HCT116 (cell line): Measurements from ENCODE around the gene SRP19. TPM values are rescaled to one million over a fixed set of nuclear protein-coding genes. Genes with fewer than 3 reads are reported as not detected.

Experiments used
- ATAC-seq: fragments of 200-7000 bp; cut with Tn5 transposase; 2 replicates; pipeline ENCODE4 v1.9.1; 2020; ENCODE audit warnings: mild to moderate bottlenecking, moderate library complexity
- BruUV-seq: library from RNA; stranded (reverse); fragments of 400-500 nt; replicated peaks from 2 replicates; lab custom pipeline; 2021; lab: Mats Ljungman, UMichigan
- CTCF ChIA-PET: fragments of 300-600 bp; sonication (Branson Sonifier 250); formaldehyde crosslinking; loops from one replicate; lab custom pipeline; 2021; ENCODE audit warnings: antibody characterized with exemption; lab: Charles Lee
- POLR2A ChIA-PET: fragments of 300-600, 350-600 bp; sonication (Branson Sonifier 250); formaldehyde crosslinking; loops from one replicate; lab custom pipeline; 2021; ENCODE audit warnings: antibody characterized with exemption; lab: Charles Lee
- RAD21 ChIA-PET, 2 experiments: fragments of 300-600 bp; sonication (Branson Sonifier 250); formaldehyde crosslinking; loops; one replicate each; lab custom pipeline; 2023; ENCODE audit warnings: low total read pairs in 2 of 2; ENCODE audit not compliant: uncharacterized antibody in 2 of 2, unreplicated experiment in 2 of 2, low non-redundant PET in 1 of 2; lab: Charles Lee
- DNase-seq: peaks from one replicate; pipeline ENCODE4 v3.0.0-alpha.2; 2010; ENCODE audit warnings: low read depth, low spot score
- H2AFZ ChIP-seq: fragments of 200-600 bp; shearing (Covaris generic), sonication (generic); 2 replicates; pipeline ENCODE4 v1.6.1; 2017; ENCODE audit warnings: low read depth, mixed run types, mixed read lengths, antibody characterized with exemption, low read length; ENCODE audit not compliant: poor library complexity, severe bottlenecking
- H3K27ac ChIP-seq: 2 replicates; pipeline ENCODE4 v1.5.1; 2012; ENCODE audit warnings: low read depth, low read length
- H3K27me3 ChIP-seq: fragments of 200-600 bp; sonication (generic); 2 replicates; pipeline ENCODE4 v1.6.1; 2016; ENCODE audit warnings: mixed run types, low read length, mixed read lengths; ENCODE audit not compliant: insufficient read depth
- H3K36me3 ChIP-seq, 2 experiments: fragments of 200-500 bp in 1 of 2; fragments of 200-600 bp in 1 of 2; sonication (Bioruptor generic) in 1 of 2; sonication (generic) in 1 of 2; 2 replicates each; pipeline versions ENCODE4 v1.5.1 to v1.6.1; 2014 to 2016; ENCODE audit warnings: low read length in 2 of 2, inconsistent platforms in 1 of 2, mixed read lengths in 1 of 2, mixed run types in 1 of 2; ENCODE audit not compliant: insufficient read depth in 2 of 2, control insufficient read depth in 1 of 2
- H3K4me1 ChIP-seq, 2 experiments: fragments of 200-600 bp in 1 of 2; sonication (generic) in 1 of 2; 2 replicates each; pipeline versions ENCODE4 v1.5.1 to v1.6.1; 2012 to 2017; ENCODE audit warnings: low read length in 2 of 2, inconsistent platforms in 1 of 2, mild to moderate bottlenecking in 1 of 2, mixed read lengths in 1 of 2, mixed run types in 1 of 2, moderate library complexity in 1 of 2; ENCODE audit not compliant: insufficient read depth in 2 of 2, control insufficient read depth in 1 of 2
- H3K4me2 ChIP-seq: fragments of 200-600 bp; sonication (generic); 2 replicates; pipeline ENCODE4 v1.6.1; 2017; ENCODE audit warnings: mixed run types, low read length, mixed read lengths
- H3K4me3 ChIP-seq, 2 experiments: fragments of 200-600 bp in 1 of 2; sonication (generic) in 1 of 2; replicated peaks in 1 of 2; 2 replicates each; pipeline ENCODE4 v1.5.1; 2011 to 2016; ENCODE audit warnings: low read length in 2 of 2, control low read depth in 1 of 2, low read depth in 1 of 2, mild to moderate bottlenecking in 1 of 2, mixed read lengths in 1 of 2, mixed run types in 1 of 2
- H3K79me2 ChIP-seq: fragments of 200-600 bp; sonication (generic); 2 replicates; pipeline ENCODE4 v1.6.1; 2017; ENCODE audit warnings: mild to moderate bottlenecking, mixed run types, low read length, moderate library complexity, mixed read lengths; ENCODE audit not compliant: insufficient read depth
- H3K9ac ChIP-seq: fragments of 200-600 bp; sonication (generic); 2 replicates; pipeline ENCODE4 v1.6.1; 2016; ENCODE audit warnings: low read length, mixed read lengths
- H3K9me2 ChIP-seq: fragments of 200-600 bp; sonication (generic), shearing (Covaris generic); 2 replicates; pipeline ENCODE4 v1.6.1; 2017; ENCODE audit warnings: mixed run types, mild to moderate bottlenecking, moderate library complexity; ENCODE audit not compliant: insufficient read depth
- H3K9me3 ChIP-seq, 2 experiments: fragments of 200-500 bp in 1 of 2; fragments of 200-600 bp in 1 of 2; sonication (Bioruptor generic) in 1 of 2; sonication (generic) in 1 of 2; 2 replicates each; pipeline ENCODE4 v1.6.1; 2014 to 2017; ENCODE audit warnings: low read length in 2 of 2, mixed read lengths in 2 of 2, inconsistent platforms in 1 of 2, low read depth in 1 of 2, mild to moderate bottlenecking in 1 of 2, mixed run types in 1 of 2, moderate library complexity in 1 of 2; ENCODE audit not compliant: control insufficient read depth in 1 of 2, insufficient read depth in 1 of 2
- H4K20me1 ChIP-seq: fragments of 200-600 bp; sonication (generic), shearing (Covaris generic); 2 replicates; pipeline ENCODE4 v1.6.1; 2017; ENCODE audit warnings: mixed run types, mild to moderate bottlenecking, moderate library complexity; ENCODE audit not compliant: insufficient read depth
- CBX3 ChIP-seq: IDR thresholded peaks from 2 replicates; pipeline ENCODE4 v1.6.1; 2012; ENCODE audit warnings: low read depth
- ELF1 ChIP-seq: IDR thresholded peaks from 2 replicates; pipeline ENCODE4 v1.6.1; 2012; ENCODE audit warnings: low read depth, borderline replicate concordance
- EZH2phosphoT487 ChIP-seq: fragments of 200-600 bp; IDR thresholded peaks from 2 replicates; pipeline ENCODE4 v1.6.1; 2018; ENCODE audit warnings: antibody characterized with exemption, borderline replicate concordance
- FOSL1 ChIP-seq: IDR thresholded peaks from 2 replicates; pipeline ENCODE4 v1.6.1; 2012; ENCODE audit warnings: low read depth
- JUND ChIP-seq: IDR thresholded peaks from 2 replicates; pipeline ENCODE4 v1.6.1; 2012
- POLR2A ChIP-seq: IDR thresholded peaks from 2 replicates; pipeline ENCODE4 v1.7.0; 2011; ENCODE audit warnings: borderline replicate concordance; ENCODE audit not compliant: insufficient read depth, insufficient read length; ENCODE audit errors: extremely low read depth
- SIN3A ChIP-seq: IDR thresholded peaks from 2 replicates; pipeline ENCODE4 v1.6.1; 2012; ENCODE audit warnings: low read depth
- SRF ChIP-seq: IDR thresholded peaks from 2 replicates; pipeline ENCODE4 v1.6.1; 2012; ENCODE audit warnings: low read depth
- TCF7L2 ChIP-seq: IDR thresholded peaks from 2 replicates; pipeline ENCODE4 v1.7.0; 2011; ENCODE audit warnings: borderline replicate concordance, inconsistent platforms; ENCODE audit not compliant: insufficient read depth, insufficient read length; ENCODE audit errors: extremely low read depth
- YY1 ChIP-seq: IDR thresholded peaks from 2 replicates; pipeline ENCODE4 v1.6.1; 2011; ENCODE audit warnings: low read length, low read depth, moderate library complexity, mild to moderate bottlenecking; ENCODE audit not compliant: insufficient replicate concordance; ENCODE audit errors: extremely low read depth
- ZBTB33 ChIP-seq: IDR thresholded peaks from 2 replicates; pipeline ENCODE4 v1.6.1; 2011; ENCODE audit warnings: mild to moderate bottlenecking, low read length, moderate library complexity; ENCODE audit not compliant: insufficient replicate concordance; ENCODE audit errors: extremely low read depth
- intact Hi-C: fragments of 100-400 bp; cut with micrococcal nuclease; formaldehyde crosslinking; loops from 2 replicates; pipeline ENCODE4 v1.10.0; 2022
- total RNA-seq: library from RNA; stranded (reverse); gene quantifications from one replicate; pipeline ENCODE4 v1.2.1, GENCODE V29; 2021; ENCODE audit not compliant: unreplicated experiment
- TF ChIP-seq, protein P1 (sequence below): IDR thresholded peaks from 2 replicates; pipeline ENCODE4 v1.6.1; 2012
- TF ChIP-seq, protein P2 (sequence below): IDR thresholded peaks from 2 replicates; pipeline ENCODE4 v1.6.1; 2012

SRP19 gene
- total RNA-seq, 1 experiment from 2014 or later: 45.3 TPM

GRCh38 chr5:112867411-112867810 is 6.3 kb downstream of the SRP19 start:
- no peak for DNase-seq
- ChIA-PET RAD21 (no interaction called here), CTCF (no interaction called here), POLR2A (no interaction called here)
- intact Hi-C loops: no loop called here
- Histone ChIP-seq H3K4me3 (no peak overlapping the region), H3K36me3 (peaks cover 43 to 55% of the 10 kb centered on the region in 2 experiments), H3K27ac (no peak overlapping the region), H3K4me1 (peaks cover 3 to 10% of the 10 kb centered on the region in 2 experiments; a peak in 3 of 4 replicates), H4K20me1 (no peaks in the 10 kb centered on the region; the same call in 1 of the 2 replicates), H3K9ac (no peak overlapping the region), H3K9me3 (no peaks in the 10 kb centered on the region), H3K4me2 (no peak overlapping the region), H3K79me2 (peaks cover 43% of the 10 kb centered on the region), H3K27me3 (no peaks in the 10 kb centered on the region), H2AFZ (no peak overlapping the region), H3K9me2 (no peaks in the 10 kb centered on the region)
- ATAC-seq: no peak
- no TSS peak for BruUV-seq
- no peak for TF ChIP-seq YY1
- TF ChIP-seq CBX3: no peak
- no peak for TF ChIP-seq SRF
- TF ChIP-seq, protein P1, sequence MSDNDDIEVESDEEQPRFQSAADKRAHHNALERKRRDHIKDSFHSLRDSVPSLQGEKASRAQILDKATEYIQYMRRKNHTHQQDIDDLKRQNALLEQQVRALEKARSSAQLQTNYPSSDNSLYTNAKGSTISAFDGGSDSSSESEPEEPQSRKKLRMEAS: no peak
- TF ChIP-seq, protein P2, sequence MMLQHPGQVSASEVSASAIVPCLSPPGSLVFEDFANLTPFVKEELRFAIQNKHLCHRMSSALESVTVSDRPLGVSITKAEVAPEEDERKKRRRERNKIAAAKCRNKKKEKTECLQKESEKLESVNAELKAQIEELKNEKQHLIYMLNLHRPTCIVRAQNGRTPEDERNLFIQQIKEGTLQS: no peak
- no peak for TF ChIP-seq ZBTB33
- no peak for TF ChIP-seq SIN3A
- no peak for TF ChIP-seq JUND
- TF ChIP-seq POLR2A: no peak
- no peak for TF ChIP-seq EZH2phosphoT487
- no peak for TF ChIP-seq ELF1
- TF ChIP-seq TCF7L2: no peak
- no peak for TF ChIP-seq FOSL1
